GM06990 (cell line): ENCODE measurements around the gene GPT2.

Experiments
- DNase-seq: peaks from one replicate; pipeline ENCODE4 v3.0.0-alpha.2; 2011; ENCODE audit not compliant: insufficient read length; ENCODE audit errors: extremely low read depth
- H3K27me3 ChIP-seq: replicated peaks from 2 replicates; pipeline ENCODE4 v1.6.0; 2011; ENCODE audit warnings: low read length; ENCODE audit not compliant: control insufficient read depth, insufficient read depth
- H3K36me3 ChIP-seq: 2 replicates; pipeline ENCODE4 v1.5.1; 2011; ENCODE audit warnings: low read length; ENCODE audit not compliant: control insufficient read depth, insufficient read depth
- H3K4me3 ChIP-seq: replicated peaks from 2 replicates; pipeline ENCODE4 v1.5.1; 2011; ENCODE audit warnings: low read depth, mild to moderate bottlenecking, control low read depth, low read length
- TF ChIP-seq, protein P1 (sequence below): IDR thresholded peaks from 2 replicates; pipeline ENCODE4 v1.5.1; 2011; ENCODE audit warnings: low read length, control low read depth, mild to moderate bottlenecking, inconsistent platforms; ENCODE audit not compliant: insufficient read depth, poor library complexity, severe bottlenecking

GPT2 gene

DNA sequence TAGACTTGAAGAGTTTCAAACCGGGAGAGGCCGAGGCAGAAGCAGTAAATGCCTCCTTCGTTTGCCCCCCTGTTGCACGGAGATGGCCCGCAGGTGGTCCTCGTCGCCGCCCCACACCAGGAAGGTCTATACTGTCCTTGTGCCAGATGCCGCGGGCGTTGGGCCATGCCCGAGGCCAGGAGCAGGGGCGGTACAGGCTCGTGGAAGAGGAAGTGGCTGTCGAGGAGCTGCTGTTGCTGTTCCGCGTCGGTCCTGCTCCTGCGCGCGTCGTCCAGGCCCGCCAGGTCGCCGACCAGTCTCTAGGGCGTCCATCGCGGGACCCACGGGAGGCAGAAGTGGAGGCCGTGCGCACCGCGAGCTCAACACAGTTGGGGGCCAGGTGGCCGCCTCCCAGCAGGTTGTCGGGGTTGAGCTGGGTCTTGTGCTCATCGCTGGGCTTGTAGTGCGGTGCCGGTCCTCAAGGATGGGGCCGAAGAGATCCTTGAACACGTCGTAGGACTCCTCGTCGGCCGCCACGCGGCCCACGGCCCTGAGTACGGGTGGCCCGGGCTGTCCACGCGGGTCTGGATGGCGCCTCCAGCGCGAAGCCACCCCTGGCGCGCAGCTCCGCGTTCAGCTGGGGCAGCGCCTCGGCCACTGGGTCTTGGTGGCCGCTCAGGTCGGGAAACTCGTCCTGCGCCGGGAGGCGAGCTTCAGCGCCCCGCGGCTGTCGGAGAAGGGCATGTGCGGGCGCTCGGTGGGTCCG lies 40.1 kb upstream of the GPT2 start:
- TF ChIP-seq, protein P1, sequence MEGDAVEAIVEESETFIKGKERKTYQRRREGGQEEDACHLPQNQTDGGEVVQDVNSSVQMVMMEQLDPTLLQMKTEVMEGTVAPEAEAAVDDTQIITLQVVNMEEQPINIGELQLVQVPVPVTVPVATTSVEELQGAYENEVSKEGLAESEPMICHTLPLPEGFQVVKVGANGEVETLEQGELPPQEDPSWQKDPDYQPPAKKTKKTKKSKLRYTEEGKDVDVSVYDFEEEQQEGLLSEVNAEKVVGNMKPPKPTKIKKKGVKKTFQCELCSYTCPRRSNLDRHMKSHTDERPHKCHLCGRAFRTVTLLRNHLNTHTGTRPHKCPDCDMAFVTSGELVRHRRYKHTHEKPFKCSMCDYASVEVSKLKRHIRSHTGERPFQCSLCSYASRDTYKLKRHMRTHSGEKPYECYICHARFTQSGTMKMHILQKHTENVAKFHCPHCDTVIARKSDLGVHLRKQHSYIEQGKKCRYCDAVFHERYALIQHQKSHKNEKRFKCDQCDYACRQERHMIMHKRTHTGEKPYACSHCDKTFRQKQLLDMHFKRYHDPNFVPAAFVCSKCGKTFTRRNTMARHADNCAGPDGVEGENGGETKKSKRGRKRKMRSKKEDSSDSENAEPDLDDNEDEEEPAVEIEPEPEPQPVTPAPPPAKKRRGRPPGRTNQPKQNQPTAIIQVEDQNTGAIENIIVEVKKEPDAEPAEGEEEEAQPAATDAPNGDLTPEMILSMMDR = no peak
- Histone ChIP-seq H3K27me3 (no peaks in the 10 kb centered on the region), H3K4me3 (no peak overlapping the region), H3K36me3 (no peaks in the 10 kb centered on the region)
- DNase-seq = no peak

DNA sequence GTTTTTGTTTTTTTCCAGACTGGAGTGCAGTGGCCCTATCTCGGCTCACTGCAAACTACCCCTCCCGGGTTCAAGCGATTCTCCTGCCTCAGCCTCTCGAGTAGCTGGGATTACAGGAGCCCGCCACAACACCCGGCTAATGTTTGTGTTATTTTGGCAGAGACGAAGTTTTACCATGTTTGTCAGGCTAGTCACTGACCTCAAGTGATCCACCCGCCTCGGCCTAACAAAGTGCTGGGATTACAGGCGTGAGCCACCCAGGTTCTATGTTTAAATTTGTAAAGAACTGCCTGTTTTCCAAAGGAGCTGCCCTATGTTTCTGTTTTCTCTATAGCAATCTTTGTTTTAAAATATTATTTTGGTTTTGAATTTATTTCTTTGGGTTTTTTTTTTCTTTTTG lies 39.4 kb upstream of the GPT2 start:
- TF ChIP-seq, protein P1 = no peak
- H3K4me3 ChIP-seq = no peak overlapping the region
- no peak for DNase-seq

DNA sequence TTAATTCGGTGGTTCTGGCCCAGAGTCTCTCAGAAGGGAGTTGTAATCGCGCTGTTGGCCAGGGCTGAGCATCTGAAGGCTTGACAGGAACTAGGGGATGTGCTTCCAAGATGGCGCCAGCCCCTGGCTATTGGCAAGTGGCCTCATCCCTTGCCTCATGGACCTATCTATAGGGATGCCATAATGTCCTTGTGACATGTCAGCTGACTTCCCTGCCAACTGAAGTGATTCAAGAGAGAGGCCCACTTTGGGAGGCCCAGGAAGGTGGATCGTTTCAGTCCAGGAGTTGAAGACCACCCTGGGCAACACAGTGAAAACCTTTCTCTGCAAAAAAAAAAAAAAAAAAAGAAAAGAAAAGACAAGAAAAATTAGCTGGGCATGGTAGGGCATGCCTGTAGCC lies 38.2 kb upstream of the GPT2 start:
- TF ChIP-seq, protein P1 = no peak
- H3K4me3 ChIP-seq = no peak overlapping the region
- DNase-seq = no peak
- no peaks in the 10 kb centered on the region for H3K36me3 ChIP-seq
- no peaks in the 10 kb centered on the region for H3K27me3 ChIP-seq

More for the DNA sequence above, 39.4 kb upstream of the GPT2 start:
- no peaks in the 10 kb centered on the region for H3K36me3 ChIP-seq
- H3K27me3 ChIP-seq = no peaks in the 10 kb centered on the region

DNA sequence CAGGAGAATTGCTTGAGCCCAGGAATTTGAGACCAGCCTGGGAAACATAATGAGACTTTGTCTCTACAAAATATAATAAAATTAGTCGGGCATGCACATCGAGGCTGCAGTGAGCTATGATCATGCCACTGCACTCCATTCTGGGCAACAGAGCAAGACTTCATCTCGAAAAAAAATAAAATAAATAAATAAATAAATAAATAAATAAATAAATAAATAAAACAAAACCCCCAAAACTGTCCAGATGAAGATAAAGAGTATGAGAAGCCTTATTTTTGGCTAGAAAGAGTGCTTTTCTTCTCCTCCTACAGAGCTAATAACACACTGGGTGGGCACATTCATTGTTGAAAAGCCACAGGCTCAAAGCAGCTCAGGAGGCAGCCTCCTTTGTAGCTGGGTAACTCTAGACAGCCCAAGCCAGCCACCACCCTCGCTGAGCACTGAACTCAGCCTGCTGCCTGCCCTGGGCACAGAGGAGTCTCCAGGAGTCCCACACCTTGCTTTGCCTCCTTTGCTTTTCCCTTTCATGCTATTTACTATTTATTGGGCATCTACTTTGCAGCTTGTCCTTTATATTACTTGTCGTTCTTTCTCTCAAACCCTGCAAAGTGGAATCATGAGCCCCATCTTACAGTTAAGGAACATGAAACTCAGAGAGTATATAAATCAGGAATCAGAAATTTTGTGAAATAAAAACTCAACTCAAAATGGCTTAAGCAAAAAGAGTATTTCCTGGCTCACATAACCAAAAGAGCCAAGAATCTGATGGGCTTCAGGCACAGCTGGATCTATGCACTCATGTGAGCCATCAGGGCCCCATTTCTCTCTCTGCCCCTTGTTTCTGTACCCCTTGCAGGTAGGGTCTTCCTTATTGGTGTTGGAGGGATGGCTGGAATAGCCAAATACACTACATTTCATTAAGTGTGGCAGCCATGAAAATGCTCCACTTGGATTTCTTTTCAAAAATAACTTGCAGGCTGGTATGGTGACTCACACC lies 35.1 kb upstream of the GPT2 start:
- Histone ChIP-seq H3K36me3 (no peaks in the 10 kb centered on the region), H3K4me3 (no peak overlapping the region), H3K27me3 (no peaks in the 10 kb centered on the region)
- no peak for DNase-seq
- TF ChIP-seq, protein P1 = no peak

- Histone ChIP-seq H3K27me3 (no peaks in the 10 kb centered on the region), H3K36me3 (no peaks in the 10 kb centered on the region), H3K4me3 (no peak overlapping the region)
- TF ChIP-seq, protein P1 = no peak
- DNase-seq = no peak
Measured at GRCh38 chr16:46850619-46851555, 33.3 kb upstream of the GPT2 start.
